Fibroblast of the conjunctiva (primary cell): ENCODE data around the gene LSM12.

Experiments
- DNase-seq: peaks from one replicate; pipeline ENCODE4 v3.0.0-alpha.2; 2010; ENCODE audit warnings: low read depth

LSM12 gene

DNA sequence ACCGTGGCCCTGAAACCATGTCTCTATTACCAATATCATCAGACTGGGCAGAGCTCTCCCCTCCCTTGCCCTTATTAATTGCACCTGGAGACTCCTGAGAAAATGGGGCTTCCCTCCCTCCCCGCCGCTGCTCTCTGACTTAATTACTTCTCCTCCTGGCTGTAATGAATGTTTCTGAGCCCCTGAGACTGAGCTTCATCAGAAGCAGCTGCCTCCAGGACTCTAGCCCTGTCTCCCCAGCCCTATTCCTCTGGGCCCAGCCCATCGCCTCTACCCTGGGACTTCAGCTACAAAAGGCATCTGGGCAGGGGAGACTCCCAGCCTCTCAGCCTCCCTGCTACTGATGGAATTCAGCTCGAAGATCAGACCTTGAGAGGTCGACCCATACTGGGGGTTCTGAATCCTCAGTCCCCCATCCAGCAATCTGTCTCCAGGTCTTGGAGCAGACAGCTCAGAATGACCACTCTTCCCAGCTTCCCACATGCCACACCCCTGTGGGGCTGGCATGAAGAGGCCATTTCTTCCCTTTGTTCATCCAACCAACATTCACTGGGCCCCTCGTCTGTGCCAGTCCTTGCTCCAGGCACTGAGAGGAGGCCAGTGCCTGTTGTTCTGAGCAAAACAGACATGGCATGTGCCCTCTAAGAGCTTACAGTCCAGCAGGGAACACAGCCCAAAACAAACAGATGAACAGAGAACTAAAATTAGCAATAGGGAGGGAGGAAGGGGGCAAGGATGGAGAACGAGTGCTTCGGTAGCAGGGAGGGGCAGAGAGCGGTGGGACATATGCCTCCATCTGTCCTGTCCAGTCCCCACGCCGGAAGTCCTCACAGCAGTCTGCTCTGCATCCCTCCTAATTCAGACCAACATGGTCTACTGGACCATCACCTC lies 79.1 kb downstream of the LSM12 start:
- DNase-seq: no peak

DNA sequence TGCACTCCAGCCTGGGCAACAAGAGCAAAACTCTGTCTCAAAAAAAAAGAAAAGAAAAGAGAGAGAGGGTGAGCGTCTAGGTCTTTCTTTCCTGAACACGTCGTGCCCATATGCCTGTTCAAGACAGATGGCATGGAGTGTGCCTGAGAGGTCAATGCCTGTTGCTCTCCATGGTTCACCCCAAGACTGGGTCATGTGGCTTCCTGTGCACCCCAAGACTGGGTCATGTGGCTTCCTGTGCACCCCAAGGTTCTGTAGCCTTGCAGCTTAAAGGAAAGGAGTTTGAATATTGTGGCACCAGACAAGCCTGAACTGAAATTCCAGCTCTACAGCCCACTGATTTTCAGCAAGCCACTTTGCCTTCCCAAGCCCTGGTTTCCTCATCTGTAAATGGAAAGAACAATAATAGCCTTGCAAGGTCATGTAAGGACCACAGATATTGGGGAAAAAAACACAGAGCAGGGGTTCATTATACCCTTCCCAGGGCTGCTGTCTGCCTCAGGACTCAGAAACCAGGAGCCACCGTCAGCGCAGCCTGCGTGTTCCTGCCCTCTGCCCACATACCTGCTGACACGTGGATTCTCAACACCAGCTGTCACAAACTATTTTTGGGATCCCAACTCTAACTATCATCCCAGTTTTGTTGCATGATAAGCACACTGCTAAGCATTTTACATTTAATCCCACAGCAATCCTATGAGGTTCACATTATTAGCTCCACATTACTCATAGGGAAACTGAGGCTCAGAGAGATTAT lies 80.1 kb downstream of the LSM12 start:
- DNase-seq: no peak

DNA sequence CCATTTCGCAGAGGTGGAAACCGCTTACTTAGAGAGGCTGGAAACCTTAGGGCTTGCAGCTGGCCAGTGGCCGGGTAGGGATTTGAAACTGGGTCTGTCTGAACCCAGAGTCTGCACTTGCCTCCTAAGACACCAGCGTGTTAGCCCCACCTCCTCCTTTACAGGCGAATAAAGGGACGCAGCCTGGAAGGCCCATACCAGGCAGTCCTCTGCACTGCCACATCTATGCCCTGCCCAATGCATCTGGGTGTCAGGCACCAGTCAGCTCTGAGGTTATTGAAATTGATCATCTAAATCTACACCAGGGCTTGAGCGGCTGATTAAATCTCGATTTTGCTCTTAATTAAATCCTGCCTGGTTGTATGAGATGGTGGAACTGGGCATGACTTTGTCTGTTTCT lies 82.0 kb downstream of the LSM12 start:
- DNase-seq: no peak
